Esophagus muscularis mucosa (tissue), 4 donors: Measurements from ENCODE around the gene DUSP18.

Source experiments
- CTCF ChIP-seq, 3 experiments: fragments of 200-600 bp in 2 of 3; fragments of 450-650 bp in 1 of 3; sonication (generic) in 2 of 3; IDR thresholded peaks; one replicate each; pipeline ENCODE4 v1.5.1; 2017 to 2019; ENCODE audit warnings: antibody characterized with exemption in 3 of 3, mild to moderate bottlenecking in 2 of 3, moderate library complexity in 1 of 3
- EP300 ChIP-seq: sonication (generic); formaldehyde crosslinking; IDR thresholded peaks from one replicate; pipeline ENCODE4 v1.6.1; 2017; ENCODE audit warnings: antibody characterized with exemption
- POLR2A ChIP-seq: fragments of 450-650 bp; IDR thresholded peaks from one replicate; pipeline ENCODE4 v1.6.1; 2017; ENCODE audit warnings: antibody characterized with exemption, moderate library complexity, mild to moderate bottlenecking, low read depth
- POLR2AphosphoS5 ChIP-seq, 2 donors: sonication (generic); formaldehyde crosslinking; IDR thresholded peaks; one replicate each; pipeline ENCODE4 v1.6.1; 2017; ENCODE audit warnings: antibody characterized with exemption in 2 of 2

DNA sequence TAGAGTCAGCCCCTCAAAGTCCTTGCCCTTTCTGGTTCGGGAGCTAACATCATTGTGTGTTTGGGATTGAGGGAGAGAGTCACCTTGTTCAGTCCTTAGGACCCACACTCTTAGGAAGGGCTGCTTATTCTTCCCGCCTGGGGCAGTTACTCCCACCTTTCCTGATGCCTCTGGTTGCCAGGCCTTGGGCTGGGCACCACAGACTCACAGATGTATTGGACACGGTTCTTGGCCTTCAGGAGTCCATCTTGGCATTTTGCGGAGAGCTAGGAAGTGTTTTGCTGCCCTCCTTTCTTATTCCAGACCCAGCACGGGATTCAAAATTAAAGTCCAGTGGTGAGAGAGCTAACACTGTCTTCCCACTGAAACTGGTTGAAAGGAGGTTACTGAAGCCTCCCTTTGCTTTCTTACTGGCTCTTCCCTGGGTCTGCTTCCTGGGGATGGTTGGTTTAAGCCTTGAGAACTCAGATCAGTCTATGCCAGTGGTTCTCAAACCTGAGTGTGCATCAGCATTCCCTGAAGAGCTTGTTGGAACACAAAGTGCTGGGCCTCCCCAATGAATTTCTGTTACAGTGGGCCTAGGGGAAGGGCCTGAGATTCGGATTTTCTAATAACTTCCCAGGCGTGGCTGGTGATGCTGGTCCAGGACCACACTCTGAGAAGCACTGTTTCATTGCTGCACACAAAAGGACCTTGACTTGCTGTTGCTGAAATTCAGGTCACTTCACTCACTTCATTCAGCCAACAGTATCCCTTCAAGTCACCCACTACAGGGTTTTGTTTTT is 28.4 kb upstream of the DUSP18 start:
- TF ChIP-seq CTCF (IDR thresholded peaks at IDR 0.05), result no peak
- TF ChIP-seq POLR2A, result no peak
- TF ChIP-seq EP300, result no peak
- no peak for TF ChIP-seq POLR2AphosphoS5 (IDR thresholded peaks at IDR 0.05)
